HG03045 (cell line): Measurements from ENCODE around the gene FER.
A peak's percentile ranks its signal among the peaks of the same experiment; 100 is the strongest.
"Not testable (repeated sequence)": the region's sequence is repeated elsewhere in the genome, so short reads cannot be mapped to it uniquely, and the experiment has no call there.

Experiments used
- ATAC-seq: cut with Tn5 transposase; IDR thresholded peaks from one replicate; pipeline ENCODE4 v1.9.1; 2021; ENCODE audit warnings: mild to moderate bottlenecking, moderate library complexity; ENCODE audit not compliant: unreplicated experiment

Gene FER

GRCh38 chr5:109029847-109030246, 282.1 kb downstream of the FER start:
- no peak for ATAC-seq

GRCh38 chr5:109030360-109031143, 282.9 kb downstream of the FER start:
- no peak for ATAC-seq

- ATAC-seq = no peak
These were observed 286.6 kb downstream of the FER start for GRCh38 chr5:109034306-109034705.

GRCh38 chr5:109035436-109035835, 287.7 kb downstream of the FER start:
- ATAC-seq = no peak

GRCh38 chr5:109038209-109038840, 290.6 kb downstream of the FER start:
- no peak for ATAC-seq

- no peak for ATAC-seq
These were observed 293.6 kb downstream of the FER start for GRCh38 chr5:109041317-109041716.

GRCh38 chr5:109045710-109046109, 298.0 kb downstream of the FER start:
- no peak for ATAC-seq

GRCh38 chr5:109049565-109049964, 301.9 kb downstream of the FER start:
- no peak for ATAC-seq

GRCh38 chr5:109050321-109050720, 302.6 kb downstream of the FER start:
- ATAC-seq = not testable (repeated sequence)

- not testable (repeated sequence) for ATAC-seq
These were observed 304.5 kb downstream of the FER start for GRCh38 chr5:109052216-109052615.

- ATAC-seq = peak; percentile 70
These were observed 306.3 kb downstream of the FER start for GRCh38 chr5:109053995-109054417.

- ATAC-seq = no peak
These were observed 312.8 kb downstream of the FER start for GRCh38 chr5:109060378-109061025.

GRCh38 chr5:109062664-109063063, 315.0 kb downstream of the FER start:
- ATAC-seq = no peak

- no peak for ATAC-seq
These were observed 315.5 kb downstream of the FER start for GRCh38 chr5:109063223-109063622.

GRCh38 chr5:109076741-109077140, 329.0 kb downstream of the FER start:
- ATAC-seq = no peak

GRCh38 chr5:109078448-109078847, 330.8 kb downstream of the FER start:
- ATAC-seq = no peak

GRCh38 chr5:109080481-109080880, 332.8 kb downstream of the FER start:
- no peak for ATAC-seq

- no peak for ATAC-seq
These were observed 333.2 kb downstream of the FER start for GRCh38 chr5:109080896-109081295.

- ATAC-seq = no peak
These were observed 336.2 kb downstream of the FER start for GRCh38 chr5:109083937-109084336.

- ATAC-seq = no peak
These were observed 341.5 kb downstream of the FER start for GRCh38 chr5:109089191-109089590.

- no peak for ATAC-seq
These were observed 351.4 kb downstream of the FER start for GRCh38 chr5:109099081-109099480.

GRCh38 chr5:109100971-109101370, 353.3 kb downstream of the FER start:
- ATAC-seq = no peak
